GM12892 (cell line): ENCODE results near the gene SLC29A3.

ENCODE experiments used
- POLR2A ChIP-seq: IDR thresholded peaks from 2 replicates; pipeline ENCODE4 v1.6.1; 2011; ENCODE audit warnings: low read depth, low read length, control low read depth
- TAF1 ChIP-seq: IDR thresholded peaks from 2 replicates; pipeline ENCODE4 v1.6.1; 2011; ENCODE audit warnings: low read depth, mild to moderate bottlenecking, control low read depth, low read length, borderline replicate concordance

DNA sequence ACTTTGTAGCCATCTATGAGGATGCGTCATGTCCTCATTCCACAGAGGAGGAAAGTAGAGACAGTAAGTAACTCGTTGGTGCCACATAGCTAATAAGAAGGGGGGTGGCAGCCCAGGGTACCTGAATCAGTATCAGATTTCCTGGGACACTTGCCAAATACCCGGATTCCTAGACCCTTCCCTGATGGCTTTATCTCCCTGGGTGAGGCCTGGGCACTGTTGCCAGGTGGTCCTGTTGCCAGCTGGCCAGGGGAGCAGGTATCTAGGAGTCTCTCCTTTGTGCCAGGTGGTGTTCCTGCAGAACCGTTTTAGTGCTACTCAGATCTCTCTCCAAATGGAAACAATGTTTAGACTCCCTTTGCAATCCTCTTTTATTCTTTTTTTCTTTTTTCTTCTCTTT, 12.7 kb downstream of the SLC29A3 start:
- no peak for TF ChIP-seq POLR2A
- no peak for TF ChIP-seq TAF1
